NCI-H2081 treated with DMSO at 0.1 percent for 48 hours (cell line): ENCODE measurements around the gene HIP1R.
A peak's percentile ranks its signal among the peaks of the same experiment; 100 is the strongest.

Experiments
- DNase-seq: peaks from one replicate; lab custom pipeline; 2025; lab: John Stamatoyannopoulos, UW

HIP1R gene

DNA sequence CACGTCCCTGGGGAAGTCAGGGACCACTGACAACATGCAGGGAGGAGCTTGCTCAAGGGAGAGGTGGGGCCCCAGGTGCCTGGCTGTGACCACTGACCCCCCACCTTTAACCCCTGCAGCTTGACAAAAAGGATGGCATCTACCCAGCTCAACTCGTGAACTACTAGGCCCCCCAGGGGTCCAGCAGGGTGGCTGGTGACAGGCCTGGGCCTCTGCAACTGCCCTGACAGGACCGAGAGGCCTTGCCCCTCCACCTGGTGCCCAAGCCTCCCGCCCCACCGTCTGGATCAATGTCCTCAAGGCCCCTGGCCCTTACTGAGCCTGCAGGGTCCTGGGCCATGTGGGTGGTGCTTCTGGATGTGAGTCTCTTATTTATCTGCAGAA is 26.3 kb downstream of the HIP1R start:
- DNase-seq: no peak

DNA sequence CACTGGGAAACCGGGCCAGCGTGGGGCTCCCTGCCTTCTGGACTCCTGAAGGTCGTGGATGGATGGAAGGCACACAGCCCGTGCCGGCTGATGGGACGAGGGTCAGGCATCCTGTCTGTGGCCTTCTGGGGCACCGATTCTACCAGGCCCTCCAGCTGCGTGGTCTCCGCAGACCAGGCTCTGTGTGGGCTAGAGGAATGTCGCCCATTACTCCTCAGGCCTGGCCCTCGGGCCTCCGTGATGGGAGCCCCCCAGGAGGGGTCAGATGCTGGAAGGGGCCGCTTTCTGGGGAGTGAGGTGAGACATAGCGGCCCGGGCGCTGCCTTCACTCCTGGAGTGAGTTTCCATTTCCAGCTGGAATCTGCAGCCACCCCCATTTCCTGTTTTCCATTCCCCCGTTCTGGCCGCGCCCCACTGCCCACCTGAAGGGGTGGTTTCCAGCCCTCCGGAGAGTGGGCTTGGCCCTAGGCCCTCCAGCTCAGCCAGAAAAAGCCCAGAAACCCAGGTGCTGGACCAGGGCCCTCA is 26.9 kb downstream of the HIP1R start:
- DNase-seq: no peak

DNA sequence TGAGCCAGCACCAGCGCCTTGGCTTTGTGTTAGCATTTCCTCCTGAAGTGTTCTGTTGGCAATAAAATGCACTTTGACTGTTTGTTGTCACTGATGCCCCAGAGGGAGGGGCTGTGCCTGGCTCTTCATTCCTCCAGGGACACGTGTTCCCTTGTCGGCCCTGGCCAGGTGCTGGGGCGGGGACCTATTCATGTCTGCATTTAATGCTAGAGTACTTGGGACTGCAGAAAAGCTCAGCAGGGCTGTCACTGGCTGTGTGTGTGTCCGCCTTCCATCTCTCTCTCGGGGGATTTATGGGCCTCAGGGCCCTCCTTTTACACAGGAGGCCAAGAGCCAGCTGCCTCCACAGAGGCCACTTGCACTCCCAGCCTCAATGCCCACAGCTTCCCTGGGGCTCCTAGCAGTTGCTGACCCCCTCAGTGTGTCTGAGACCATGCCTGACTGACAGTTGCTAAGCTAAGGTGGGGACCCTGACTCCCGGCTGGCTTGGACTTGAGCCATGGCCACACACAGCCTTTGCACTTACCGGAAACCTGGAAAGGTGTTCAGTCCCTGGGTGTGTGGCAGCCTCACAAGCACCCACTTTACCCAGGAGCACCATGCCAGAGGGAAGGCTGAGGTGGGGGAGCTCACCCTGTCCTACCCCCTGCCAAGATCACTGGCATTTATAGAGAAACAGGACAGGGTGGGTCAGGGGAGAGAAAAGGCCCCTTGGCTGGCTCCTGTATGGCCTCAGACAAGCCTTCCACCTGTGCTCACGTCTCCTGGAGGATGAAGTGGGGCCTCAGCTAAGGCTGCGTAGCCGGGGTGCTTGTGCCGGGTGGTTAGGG is 27.8 kb downstream of the HIP1R start:
- no peak for DNase-seq

DNA sequence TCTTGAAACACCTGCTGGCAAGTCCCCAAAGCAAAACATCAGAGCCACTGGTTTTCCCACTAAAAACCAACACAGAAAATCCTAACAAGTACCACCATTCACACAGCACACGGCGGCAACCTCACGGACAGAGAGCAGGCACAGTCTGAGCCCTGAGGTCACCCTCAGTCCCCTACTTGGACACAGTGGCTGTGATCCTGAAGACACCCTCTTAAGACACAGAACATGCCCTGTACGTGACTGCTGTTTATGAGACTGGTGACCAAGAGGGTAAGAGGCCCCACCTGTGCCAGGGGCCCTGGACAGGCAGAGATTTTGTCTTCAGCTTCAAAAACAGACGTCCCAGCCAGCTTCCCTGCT is 29.6 kb downstream of the HIP1R start:
- no peak for DNase-seq

DNA sequence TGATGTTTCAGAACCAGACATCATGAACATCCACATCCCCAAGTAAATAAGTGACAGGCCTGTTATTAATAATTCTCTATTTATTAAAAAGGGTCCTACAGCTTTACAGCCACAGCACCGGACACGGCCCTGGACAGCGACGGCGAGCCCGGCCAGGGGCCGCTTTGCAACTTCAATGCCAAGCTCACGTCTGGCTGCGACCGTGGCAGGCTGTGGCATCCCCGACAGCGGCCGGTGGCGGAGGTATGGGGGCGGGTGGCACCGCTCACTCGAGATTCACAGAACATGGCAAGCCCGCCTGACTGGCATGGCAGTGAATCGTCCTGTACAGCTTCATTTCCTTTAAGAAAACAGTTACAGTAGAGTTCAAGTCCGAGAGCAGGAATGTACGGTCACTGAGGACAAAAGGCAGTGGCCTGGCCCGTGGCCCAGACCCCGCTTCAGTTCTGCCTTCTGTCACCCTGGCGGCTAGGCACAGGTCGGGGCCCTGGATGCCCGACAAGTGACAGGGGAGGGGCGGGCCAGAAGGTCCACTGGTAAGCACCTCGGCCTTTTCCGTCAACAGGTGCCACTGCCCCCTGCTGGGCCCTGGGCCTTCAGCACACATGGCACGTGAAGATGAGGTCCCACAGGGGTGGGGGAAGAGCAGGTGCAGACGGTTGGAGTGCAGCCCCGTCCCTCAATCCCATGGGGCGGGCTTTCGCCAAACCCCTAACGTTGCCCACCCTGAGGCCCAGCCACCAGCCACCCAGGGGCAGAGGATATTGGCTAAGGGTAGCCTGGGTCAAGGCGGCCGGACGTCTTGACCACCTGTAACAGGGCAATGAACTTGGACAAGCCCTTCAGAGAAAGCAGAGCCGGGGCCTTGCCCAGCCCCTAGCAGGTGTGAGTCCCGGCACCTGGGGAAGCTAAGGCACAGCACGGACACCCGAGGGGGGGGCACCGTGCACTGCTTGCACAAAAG is 30.3 kb downstream of the HIP1R start:
- no peak for DNase-seq

DNA sequence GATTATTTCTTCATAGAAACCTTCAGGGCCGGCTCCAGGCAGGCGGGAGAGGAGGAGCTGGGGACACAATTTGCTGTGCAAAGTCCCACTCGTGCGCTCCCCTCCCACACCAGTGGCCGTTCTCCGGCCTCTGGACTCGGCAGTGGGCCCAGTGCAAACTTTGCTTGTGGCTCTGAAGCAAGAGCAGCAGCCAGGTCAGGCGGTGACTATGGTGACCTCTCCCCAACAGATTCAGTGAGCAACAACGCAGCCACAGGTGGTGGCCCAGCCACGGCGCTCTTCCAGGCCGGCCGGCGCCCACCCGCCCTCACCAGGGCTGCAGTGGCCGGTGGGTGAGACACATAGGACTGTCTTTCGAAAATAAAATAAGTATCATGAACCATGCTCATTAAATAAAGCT is 31.1 kb downstream of the HIP1R start:
- DNase-seq: no peak

DNA sequence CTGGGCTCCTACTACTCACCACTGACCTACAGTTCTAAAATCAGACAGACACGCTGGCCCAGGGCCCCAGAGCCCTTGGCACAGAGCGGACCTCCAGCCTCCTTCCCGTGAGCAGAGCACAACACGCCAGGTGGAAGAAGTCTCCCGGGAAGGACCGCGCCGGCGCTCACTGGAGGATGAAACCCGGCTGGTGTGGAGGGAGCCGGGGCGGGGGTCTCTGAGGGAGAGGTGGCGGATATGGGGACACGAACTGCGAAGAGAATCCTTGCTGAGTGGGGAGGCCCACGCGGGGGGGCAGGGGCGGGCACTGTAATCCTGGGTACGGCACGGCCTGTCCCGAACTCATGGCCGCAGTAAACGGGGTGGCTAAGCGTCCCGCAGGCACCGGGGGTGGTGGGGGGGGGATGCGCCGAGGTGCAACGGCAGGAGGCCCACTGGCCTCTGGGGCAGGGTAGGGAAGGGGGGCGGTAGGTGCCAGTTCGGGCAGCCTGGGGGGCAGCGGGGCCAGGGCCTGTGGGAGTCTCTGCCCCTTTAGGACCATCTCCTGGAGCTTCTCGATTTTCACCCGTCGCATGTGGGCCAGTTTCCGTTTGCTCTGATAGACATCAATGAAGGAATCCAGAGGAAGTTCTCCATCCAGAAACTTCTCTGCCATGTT is 31.8 kb downstream of the HIP1R start:
- no peak for DNase-seq

DNA sequence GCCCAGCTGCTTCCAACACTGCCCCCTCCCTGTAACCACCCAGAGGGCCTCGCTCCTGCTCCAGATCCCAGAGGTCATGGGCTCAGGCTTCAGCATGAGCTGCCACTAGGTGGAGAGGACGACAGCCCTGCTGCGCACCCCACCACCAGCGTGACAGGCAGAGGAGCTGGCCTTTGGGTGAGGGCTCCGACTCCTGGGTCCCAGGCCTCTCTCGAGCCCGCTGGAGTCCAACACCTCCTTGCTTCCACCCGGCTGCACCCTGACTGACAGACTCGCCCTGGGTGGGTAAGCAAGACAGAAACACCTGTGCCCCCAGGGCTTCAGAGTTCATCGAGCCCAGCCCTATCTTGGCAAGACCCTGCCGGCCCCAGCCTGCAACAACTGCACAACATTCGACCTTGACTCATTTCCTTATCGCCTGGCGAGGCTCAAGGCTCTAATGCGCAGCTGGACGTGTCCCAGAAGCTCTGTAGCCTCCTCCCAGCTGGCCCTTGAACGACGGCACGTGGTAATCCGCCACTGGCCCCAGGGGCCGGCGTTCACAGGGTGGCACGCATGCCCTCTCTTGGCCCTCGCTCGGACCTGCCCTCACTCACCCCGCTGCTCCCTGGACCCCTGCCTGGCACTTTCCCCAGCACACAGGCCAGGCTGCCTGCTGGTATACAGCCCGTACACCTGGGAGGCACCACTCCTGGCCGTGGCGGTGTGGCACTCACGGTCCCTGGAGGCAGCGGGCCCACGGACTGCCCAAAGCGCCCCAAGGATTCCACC is 32.6 kb downstream of the HIP1R start:
- no peak for DNase-seq

DNA sequence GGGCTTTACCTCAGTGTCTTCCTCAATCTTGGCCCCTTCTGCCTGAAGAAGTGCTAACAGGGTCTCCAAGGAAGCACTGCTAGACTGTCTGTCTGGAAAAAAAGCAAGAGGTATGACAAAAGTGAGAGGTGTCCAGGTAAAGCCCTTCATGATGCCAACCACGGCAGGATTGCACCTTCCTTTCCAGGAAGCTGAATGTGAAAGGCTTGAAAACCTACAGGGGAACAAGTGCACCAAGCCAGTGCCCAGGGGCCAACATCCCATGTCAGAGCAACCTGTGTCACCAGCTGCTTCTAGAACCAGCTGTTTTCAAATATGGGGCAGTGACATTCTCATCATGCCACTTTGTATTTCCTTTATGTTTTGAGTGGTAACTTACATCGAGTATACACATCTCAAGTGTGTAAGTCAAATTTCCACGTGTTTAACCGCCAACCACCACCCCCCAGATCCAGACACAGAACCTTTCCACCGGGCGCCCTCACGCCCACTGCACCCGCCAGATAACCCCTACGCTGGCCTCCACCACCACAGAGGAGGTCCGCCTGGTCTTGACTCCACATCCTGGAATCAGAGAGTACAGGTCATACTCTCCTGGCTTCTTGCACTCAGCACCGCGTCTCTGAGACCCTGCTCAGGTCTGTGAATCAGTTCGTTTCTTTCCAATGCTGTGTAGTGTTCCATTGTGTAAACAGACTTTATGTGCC is 33.4 kb downstream of the HIP1R start:
- no peak for DNase-seq

DNA sequence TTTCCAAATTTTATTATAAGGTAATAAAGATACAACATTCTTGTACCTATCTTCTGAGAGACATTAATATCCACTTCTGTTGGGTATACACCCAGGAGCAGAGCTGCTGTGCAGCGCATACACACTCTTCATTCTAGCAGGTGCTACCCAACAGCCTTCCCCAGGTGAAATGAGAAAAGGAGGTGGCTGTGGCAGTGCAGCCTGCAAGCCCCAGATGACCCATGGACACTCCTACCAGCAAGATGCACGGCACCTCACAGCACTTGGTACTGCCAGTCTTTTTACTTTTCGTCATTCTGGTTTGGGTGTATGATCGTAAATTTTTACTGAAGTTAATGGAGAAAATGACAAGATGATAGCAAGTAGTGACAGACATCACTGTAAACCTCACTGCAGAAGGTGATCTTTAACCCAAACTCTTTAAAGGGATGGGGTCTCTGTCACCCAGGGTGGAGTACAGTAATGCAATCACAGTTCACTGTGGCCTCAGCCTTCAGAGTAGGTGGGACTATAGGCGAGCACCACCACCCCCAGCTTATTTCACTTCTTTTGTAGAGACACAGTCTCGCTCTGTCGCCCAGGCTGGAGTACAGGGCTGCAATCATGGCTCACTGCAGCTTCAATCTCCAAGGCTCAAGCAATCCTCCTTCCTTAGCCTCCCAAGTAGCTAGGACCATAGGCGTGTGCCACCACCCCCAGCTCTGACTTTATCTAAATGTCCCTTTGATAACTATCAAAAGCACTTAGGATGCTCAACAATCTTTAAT is 34.1 kb downstream of the HIP1R start:
- no peak for DNase-seq

DNA sequence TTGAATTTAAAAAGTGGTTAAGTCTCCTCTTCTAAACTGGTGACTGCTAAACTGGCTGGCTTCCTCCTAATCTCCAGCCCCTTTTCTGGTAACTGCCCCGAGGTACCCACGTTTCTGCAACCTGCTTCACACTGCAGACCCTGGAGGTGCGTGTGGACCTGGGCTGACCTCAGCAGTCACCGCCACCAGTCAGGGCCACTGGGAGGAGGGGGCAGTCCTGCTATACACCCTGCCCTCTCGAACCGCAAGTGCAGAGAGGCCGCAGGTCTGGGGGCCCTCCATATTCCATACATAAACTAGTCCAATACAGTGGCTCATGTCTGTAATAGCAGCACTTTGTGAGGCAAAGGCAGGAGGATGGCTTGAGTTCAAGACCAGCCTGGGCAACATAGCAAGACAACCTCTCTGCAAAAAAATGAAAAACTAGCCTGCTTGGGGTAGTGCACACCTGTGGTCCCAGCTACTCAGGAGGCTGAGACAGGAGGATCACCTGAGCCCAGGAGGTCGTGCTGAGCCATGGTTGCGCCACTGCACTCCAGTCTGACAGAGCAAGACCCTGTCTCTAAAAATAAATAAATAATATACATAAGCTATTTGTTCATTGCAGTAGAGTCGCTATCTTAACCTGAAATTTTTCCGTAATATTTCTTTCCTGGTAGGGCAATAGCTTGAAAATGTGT is 35.0 kb downstream of the HIP1R start:
- DNase-seq: no peak

DNA sequence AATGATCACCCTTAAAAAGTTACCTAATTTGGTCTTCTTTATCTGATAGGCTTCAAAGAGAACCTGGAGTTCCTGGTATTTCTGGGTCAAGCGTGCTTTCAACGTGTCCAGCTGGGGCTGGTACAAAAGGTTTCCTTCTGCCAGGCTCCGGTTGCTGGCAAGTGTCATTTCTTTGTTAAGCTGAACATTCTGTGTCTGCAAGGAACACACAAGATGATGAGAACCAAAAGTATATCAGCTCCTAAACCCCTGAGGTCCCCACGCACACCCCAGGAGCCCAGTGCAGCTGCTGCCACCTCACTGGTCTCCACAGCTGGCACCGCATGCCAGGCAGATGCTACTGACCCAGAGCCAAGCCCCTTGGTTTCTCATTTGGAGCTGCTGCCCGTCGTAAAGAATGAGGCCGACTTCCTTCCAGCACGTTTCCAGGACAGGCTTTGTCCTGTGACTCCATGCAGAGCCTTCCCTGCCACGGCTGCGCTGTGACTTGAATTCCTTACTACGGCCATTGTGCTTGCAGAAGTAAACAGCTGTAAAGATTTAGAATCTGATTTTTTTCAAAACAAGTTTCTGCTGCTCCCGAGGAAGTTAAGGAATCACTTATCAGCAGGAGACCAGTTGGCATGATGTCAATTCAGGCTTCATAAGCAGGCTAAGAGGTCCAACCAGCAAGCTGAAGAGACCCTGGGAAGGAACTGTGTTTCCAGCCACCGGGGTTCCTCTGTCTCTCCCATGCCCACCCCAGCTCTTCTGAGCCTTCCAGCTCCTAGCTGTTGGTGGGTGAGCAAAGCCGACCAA is 35.8 kb downstream of the HIP1R start:
- no peak for DNase-seq

DNA sequence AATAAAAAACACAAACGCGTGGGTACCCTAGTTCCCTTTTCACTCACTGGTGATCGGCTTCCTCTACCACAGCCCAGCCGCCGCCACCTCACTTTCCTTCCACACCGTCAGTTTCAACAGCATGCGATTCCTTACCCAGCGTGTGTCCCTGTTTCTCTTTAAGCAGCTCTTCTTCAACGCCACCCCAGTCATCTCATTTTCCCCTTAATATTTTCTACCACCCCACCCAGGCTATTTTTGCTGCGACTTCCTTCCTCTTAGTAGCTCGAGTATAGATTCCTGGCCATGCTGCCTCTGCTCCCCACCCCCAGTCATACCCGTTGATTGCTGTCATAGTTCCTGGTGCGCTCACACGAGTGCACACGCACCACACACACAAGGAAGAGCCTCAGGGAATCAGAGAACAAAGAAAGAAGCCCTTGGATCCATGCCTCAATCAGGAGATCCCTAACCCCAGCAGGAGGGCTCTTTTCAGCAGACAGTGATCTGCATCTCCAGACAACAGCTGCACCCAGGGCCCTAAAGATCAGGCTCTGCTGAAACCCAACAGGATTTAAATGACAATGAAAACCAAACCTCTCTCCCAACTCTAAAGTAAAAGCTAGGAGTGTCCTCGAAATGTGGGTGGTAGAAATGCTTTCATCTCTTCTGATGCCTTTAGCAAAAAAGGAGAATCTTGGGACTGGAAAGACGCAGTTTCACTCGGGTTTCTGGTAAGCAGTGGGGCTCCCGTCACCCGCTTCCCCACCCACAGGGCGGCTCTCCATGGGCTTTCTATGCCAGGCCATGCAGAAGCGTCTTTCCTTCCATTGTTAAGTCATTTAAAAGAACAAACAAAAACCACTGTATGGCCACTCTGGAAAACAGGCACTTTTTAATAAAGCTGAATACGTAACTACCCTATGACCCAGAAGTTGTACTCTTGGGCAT is 36.9 kb downstream of the HIP1R start:
- peak; percentile 46 for DNase-seq

DNA sequence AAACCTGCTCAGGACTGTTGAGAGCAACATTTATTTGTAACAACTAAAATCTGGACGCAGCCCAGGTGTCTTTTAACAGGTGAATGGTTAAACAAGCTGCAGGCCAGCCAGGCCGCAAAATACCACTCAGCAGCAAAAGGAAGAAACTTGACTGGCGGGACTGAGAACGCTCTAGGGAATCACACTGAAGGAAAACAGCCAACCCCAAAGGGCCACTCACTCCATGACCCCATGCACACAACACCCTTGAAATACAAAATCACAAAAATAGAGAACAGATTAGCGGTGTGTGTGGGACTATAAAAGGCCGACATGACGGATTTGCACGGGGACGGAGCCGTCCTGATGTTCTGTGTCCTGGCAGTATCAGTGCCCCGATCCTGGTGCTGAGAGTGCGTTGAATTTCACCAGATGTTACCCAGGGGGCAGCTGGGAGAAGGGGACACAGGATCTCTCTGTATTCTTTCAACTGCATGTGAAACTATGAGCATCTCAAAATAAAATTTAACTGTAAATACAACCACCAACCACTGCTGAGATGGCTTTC is 37.6 kb downstream of the HIP1R start:
- no peak for DNase-seq

DNA sequence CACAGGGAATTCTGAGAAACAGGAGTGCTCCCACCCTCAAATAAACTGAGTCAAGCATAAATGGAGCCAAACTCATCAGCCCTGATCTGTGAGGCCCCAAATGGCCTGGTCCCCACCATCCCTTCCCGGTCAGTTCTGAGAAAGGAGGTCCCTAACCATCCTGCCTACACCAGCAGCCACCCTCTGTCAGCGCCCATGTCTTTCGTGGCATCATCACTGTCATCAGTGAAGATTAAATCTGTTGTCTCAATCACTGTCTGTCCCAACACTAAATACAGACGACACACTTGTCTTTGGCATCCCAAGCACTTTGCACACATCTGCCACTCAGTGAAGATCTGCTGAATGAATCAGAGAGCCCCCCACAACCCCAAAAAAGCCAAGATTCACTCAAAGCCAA is 38.3 kb downstream of the HIP1R start:
- no peak for DNase-seq

DNA sequence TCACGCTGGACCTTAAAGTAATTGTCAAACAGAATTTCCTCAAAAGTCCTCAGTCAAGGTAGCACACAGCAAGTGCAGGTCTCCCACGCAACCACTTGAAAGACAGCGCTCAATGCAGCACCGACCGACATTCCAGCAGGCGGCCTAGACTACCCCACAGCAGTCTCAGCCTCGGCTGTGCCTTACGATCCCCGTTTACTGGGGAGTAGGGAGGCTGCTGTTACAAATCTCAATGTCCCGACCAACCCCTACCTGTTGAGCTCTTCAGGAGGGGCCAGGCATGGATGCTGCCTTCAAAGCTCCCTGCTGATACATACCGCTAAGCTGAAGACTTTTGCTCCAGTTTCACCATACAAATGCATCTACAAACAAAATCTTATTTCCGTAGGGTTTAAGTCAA is 38.8 kb downstream of the HIP1R start:
- no peak for DNase-seq

DNA sequence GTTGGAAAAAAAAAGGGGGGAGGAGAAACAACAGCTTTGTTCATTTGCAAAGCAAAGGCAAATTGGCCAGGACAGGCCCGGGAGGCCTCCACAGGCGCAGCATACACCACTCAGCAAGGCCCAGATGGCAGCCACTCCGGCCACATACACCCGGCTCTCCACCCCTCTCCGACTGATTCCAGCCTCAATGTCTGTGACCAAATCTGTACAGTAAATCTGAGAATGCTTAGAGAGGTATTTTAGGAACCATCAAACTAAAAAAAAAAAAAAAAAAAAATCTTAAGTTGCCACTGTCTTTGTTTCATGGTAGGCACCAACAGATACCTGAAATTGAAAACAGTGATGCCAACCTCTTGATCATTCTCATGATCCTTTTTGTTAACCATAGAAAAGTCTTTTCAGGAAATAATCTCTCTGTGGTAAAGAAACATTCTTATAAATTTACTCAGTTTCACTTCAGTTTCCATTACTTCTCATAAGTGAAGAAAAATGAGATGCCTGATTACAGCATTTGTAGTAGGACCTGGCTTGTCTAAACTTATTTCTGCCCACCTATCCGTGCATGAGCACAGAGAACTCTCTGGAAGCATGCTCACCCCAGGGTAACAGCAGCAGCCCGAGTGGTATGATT is 40.4 kb downstream of the HIP1R start:
- DNase-seq: no peak
